ENCODE results near the gene PAQR8.
"Not testable (repeated sequence)": the region's sequence is repeated elsewhere in the genome, so short reads cannot be mapped to it uniquely, and the experiment has no call there.

PAQR8 gene

DNA sequence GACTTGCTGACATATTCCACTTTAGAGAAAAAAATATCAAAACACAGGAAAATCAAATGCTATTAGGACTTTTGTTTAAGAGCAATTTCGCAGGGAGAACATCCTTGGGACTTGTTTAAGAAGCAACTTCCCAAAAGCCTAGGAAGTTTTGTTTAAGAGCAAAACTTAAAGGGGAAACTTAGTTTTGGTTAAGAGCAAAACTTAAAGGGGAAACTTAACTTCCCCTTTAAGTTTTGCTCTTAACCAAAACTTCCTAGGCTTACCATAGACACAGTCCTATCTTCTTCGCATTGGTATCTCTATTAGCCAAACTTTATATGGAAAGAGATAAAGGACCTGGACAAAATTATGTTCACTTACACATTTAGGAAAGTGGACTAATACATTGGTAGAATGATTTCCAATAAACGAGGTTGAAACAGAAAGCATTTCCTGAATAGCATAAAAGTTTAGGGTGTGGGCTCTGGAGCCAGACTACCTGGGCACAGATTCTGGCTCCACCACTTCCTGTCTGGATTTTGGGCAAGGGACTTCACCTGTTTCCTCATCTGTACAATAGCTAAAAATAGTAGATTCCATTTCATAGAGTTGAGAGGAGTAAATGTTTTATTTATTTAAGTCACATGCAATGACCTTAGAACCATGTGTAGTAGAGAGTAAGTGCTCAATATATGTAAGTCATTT is 15.7 kb downstream of the PAQR8 start:
- DNase-seq, result no peak

DNA sequence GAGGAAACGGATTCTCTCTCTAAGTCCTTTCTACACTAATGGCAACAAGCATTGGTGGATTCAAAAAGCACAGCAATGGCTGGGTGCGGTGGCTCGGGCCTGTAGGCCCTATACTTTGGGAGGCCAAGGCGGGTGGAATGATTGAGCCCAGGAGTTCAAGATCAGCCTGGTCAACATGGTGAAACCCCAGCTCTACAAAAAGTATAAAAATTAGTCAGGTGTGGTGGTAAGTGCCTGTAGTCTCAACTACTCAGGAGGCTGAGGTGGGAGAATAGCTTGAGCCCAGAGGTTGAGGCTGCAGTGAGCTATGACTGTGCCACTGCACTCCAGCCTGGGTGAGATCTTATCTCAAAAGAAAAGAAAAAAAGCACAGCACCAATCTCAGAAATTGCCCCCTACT is 19.3 kb downstream of the PAQR8 start:
- DNase-seq, result no peak

DNA sequence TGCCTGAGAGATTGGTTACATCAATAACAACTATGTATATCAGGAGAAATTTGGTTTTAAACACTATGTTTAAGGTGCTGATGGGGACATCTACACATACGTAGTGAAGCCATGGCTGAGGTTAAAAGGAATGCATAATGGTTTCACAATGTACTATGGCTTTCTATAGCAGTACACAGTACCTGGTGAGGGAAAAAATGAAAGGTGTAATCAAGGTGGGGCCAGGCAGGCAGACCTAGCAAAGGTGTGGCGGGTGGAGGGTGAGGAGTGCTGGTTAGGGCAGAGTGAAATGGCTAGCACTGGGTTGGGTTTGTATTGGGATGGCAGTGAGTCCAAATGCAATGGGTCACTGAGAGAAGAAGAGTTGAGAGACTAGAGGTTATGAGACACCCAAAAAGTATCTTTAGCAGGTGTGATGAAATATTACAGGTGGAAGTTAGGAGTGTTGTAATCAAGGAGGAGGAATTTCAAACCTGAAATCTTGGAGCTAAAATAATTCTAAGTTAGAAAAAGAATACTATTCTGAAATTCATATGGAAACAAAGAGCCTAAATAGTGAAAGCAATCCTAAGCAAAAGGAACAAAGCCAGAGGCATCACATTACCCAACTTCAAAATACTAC is 22.3 kb downstream of the PAQR8 start:
- no peak for DNase-seq

DNA sequence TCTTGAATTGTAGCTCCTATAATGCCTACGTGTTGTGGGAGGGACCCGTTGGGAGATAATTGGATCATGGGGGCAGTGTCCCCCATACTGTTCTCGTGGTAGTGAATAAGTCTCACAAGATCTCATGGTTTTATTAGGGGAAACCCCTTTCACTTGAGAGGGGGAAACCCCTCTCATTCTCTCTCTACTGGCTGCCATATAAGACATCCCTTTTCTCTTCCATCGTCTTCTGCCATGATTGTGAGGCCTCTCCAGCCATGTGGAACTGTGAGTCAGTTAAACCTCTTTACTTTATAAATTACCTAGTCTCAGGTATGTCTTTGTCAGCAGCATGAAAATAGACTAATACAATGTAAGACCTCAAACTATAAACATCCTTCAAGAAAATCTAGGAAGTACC is 23.1 kb downstream of the PAQR8 start:
- no peak for DNase-seq

DNA sequence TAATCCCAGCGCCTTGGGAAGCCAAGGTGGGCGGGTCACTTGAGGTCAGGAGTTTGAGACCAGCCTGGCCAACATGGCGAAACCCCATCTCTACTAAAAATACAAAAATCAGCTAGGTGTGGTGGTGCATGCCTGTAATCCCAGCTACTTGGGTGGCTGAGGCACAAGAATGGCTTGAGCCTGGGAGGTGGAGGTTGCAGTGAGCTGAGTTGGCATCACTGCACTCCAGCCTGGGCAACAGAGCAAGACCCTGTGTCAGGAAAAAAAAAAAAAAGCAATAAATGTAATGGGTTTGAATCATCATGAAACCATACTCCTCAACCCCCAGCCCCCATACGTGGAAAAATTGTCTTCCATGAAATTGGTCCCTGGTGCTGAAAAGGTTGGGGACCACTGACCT is 26.2 kb downstream of the PAQR8 start:
- not testable (repeated sequence) for DNase-seq

DNA sequence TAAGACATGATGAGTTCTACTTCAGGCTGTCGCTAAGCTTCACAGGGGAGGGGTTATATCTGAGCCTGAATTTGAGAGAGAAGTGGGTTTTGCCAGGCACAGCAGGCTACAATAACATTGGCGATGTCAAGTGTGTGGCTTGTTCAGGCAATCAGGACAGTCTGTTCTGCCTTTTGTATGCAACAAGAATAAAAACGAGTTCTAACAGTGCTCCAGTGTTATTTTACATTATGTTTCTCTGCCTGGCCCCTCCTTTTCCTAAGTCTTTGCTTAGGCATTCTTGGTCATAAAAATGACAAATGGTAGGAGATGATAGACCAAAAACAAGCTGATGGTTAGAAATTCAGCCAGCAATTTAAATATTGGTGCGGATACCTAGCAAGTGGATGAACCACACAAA is 26.8 kb downstream of the PAQR8 start:
- no peak for DNase-seq

DNA sequence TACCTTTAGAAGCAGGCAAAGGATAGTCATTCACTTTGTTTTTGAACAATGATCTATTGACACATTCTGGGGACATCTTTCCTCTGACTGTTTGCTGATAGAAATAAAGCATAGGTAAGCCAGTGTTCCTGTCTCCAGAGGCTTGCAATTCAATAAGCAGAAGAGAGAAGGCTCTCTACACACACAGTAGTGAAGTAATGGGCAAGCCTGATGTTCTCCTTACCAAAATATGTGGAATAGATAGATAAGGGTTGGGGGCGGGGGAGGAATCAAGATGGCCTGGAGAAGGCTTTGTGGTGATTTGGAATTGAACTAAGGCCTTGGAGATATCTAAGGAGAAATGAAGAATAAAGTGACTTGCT is 27.3 kb downstream of the PAQR8 start:
- DNase-seq, result no peak

DNA sequence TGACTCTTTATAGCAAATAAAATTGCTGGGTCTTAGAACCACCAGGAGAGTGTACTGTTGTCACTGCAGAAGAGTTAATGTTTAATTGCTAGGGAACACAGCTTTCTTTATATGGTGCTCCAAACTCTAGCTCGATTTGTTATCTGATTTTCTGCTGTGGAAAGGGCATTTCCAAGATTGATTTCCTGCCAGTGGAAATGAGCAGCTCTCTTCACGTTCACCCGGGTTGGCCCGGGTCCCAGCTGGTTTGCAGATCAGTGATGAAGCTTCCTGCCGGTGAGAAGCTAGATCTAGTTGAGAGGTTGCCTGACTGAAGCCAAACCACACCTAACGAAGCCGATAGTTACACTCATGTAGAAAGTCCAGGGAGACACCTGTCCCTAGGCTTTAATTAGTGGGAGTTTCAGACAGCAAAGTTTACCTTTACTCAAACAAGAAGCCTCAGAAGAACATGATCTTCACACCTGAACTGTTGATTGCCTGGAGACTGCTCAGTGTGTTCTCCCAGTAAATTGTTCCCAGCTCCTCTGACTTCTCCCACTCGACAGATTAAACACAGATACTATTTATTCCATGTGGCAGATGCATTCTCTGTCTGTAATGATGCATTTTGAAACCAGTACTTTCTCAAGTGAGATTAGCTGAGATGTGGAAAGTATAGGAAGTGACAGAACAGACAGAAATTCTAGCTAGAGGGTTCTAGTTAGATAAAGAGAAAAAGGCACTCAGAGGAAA is 27.8 kb downstream of the PAQR8 start:
- no peak for DNase-seq

DNA sequence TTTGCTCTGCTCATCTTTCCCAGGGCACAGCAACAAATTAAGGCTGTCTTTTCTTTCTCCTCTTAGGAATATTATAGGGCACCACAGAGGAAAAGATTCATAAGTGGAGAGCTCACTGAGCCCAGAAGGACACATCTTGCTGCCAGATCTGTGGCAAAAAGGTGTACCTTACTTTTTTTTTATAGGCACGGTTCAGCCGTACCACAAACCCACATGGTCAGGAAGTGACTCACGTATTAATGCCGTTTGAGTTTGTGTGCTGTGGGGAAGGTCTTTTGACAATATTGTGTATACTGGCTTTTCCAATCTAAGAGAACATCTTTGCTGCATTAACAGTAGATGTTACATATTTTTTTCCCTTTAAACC is 28.4 kb downstream of the PAQR8 start:
- DNase-seq, result no peak

DNA sequence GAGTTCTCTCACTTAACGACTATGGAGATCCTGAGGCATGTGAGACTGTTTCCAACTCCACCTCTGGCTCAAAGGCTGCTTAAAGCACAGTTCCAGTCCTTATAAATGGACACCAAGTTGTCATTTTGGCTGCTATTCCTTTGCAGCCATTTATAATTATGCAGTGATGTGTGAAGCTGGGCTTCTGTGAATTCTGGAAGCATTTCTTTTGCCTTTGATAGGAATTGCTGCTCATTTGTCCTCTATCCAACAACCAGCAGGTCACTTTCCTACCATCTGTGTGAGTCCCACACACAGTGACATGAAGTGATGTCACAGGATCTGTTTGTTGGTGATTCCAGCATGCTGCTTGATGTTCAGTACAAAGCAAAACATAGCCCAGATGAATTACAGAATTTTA is 29.6 kb downstream of the PAQR8 start:
- DNase-seq, result no peak

DNA sequence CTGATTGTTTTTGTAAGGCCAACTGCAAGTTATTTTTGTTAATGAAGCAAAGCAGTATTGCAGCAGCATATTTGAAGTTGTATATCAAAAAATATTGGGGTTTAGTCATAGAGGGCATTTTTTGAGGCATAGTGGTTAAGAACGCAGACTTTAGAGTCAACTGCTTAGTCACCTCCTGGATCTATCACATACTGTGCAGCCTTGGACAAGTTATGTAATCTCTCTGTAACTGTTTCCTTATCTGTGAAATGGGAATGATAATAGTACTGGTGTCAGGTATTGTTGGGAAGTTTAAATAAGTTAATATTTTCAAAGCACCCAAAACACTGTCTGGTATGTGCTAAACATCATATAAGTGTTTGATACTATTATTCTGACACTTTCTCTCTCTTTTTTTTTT is 31.0 kb downstream of the PAQR8 start:
- DNase-seq, result no peak

DNA sequence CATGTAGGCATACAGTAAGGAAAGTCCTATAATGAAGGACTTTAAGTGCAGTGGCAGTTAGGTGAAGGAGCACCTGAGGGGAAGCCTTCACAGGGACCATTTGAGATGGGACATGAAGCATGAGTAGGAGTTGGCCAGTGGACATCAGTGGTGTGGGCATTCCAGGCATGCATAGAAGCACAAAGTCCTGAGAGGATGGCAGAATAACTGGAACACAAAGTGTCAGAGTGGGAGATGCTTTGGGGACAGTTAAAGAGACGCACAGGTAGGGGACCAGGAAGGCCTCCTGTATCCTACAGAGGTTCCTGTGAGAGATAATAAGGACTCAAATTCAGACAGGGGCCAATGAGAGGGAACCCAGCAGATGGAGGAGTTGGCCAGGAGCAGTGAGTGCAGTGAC is 31.8 kb downstream of the PAQR8 start:
- DNase-seq, result no peak

DNA sequence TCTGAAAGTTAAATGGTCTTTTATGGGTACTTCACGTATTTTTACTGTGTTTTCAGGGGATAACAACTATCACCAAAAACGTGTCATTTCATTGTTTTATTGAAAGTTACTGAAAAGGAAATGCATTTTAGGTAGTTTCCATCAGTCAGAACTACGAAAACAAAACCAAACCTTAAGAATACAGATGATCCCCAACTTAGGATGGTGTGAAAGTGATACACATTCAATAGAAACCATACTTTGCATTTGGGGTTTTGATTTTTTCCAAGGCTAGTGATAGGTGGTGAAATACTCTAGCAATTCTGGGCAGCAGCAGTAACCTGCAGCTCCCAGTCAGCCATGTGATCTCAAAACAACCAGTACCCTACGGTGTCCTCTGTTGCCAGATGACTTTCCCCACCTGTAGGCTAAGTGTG is 32.3 kb downstream of the PAQR8 start:
- DNase-seq, result no peak

DNA sequence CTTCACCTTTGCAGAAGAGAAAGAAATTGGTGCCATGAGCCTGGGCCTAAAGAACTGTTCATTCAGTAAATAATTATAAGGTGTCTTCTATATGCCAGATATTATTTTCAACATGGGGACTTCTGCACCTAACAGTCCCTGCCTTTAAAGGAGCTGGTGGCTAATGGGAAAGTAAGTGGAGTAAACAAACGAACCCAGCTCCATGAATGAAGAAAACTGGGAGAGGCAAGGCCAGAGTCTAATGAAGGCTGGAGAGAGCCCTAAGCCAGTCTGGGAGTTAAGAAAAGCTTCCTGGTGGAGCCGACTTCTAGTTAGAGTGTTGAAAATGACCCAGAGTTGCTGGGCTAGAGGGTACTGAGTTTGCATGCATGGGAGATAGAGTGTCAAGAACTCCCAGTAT is 34.0 kb downstream of the PAQR8 start:
- DNase-seq, result no peak

DNA sequence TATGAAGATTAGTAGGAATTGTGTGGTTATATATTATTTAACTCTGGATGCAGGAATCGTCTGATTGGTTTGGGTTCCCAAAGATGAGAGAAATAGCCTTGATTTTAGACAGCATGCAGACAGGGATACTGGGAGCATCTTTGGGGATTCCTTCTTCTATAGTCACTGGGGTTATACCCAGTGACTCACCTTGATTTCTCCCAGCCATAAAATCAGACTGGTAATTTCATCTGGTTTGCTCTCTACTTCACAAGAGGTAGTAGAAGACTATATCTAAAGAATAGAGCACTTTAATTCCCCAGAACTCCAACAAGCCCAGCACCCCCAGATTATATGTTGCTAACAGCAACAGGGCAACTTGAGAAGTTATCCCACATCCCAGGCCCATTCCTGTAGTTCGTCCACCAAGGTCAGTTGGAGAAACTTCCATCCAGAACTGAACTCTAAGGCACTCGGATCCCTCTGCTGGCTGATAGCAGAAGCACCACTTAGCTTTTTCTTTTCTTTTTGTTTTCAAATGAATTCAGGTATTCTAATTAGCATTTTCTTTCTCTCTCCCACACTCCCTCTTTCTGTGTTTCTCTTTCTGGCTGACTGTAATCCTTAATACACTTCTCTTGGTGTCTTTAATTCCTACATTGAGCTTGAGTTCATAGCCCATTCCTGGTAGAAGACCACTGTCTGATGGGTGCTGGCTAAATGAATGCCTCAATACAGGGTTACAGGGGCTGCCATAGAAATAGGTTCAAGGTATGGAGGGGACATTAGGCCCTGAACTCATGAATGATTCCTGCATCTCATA is 37.8 kb downstream of the PAQR8 start:
- DNase-seq, result no peak

DNA sequence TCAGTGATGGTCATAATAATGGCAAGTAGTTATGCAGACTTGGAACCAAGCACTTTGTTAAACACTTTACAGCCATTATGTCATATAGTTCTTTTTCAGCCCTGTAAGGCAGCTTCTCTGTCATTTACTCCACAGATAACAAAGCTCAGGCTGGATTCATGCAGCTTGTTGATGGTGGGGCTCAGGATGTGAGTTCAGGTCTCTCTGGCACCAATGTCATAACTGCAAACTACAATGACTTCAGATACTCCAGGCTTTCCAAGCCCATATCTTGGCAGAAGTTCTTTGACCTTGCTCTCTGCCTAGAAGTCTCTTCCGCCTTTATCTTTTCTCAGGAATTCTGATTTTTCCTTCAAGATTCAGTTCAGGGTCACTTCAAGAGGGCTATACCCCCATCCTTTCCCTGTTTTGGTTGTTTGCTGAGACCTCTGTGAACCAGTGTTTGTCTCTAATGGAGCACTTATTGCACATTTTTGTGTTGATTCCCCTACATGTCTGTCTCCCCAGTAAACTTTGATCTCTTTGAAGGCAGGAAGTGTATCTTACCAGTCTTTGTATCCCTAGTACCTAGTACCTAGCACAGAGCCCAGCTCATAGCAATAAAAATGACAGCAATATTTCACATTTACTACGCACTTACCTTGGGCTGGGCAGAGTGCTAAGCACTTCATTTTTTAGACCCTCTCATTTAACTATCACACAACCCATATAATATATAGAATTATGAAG is 38.5 kb downstream of the PAQR8 start:
- no peak for DNase-seq

DNA sequence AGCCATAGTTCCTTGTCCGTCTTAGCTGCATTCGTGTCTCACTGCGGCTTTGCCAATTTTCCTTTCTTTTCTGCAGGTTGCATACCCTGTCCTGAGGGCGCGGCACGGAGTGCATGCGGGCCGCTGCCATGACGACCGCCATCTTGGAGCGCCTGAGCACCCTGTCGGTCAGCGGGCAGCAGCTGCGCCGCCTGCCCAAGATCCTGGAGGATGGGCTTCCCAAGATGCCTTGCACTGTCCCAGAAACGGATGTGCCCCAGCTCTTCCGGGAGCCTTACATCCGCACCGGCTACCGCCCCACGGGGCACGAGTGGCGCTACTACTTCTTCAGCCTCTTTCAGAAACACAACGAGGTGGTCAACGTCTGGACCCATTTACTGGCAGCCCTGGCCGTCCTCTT is 41.1 kb downstream of the PAQR8 start:
- no peak for DNase-seq

DNA sequence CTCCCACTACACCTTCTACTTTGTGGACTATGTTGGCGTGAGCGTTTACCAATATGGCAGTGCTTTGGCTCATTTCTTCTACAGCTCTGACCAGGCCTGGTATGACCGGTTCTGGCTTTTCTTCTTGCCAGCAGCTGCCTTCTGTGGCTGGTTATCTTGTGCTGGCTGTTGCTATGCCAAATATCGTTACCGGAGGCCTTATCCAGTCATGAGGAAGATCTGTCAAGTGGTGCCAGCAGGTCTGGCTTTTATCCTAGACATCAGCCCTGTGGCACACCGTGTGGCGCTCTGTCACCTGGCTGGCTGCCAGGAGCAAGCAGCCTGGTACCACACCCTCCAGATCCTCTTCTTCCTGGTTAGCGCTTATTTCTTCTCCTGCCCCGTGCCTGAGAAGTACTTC is 41.7 kb downstream of the PAQR8 start:
- no peak for DNase-seq

DNA sequence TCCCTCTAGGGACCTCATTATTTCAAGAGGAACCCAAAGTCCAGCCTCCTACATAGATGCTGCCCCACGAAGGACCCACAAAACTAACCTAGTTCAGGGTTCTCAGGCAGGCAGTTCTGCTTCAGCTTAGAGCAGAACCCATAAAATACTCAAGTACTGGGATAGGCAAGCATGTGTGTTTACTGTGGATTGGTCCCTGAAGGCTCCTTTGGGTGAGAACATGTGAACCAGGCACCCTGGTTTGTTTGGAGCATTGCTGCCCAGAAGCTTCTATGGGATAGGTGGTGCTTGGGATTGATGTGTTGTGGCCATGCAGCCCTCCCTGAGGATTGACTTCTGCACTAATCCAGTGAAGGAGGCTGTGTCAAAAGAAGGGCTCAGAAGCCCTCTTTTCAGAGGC is 43.3 kb downstream of the PAQR8 start:
- DNase-seq, result no peak

DNA sequence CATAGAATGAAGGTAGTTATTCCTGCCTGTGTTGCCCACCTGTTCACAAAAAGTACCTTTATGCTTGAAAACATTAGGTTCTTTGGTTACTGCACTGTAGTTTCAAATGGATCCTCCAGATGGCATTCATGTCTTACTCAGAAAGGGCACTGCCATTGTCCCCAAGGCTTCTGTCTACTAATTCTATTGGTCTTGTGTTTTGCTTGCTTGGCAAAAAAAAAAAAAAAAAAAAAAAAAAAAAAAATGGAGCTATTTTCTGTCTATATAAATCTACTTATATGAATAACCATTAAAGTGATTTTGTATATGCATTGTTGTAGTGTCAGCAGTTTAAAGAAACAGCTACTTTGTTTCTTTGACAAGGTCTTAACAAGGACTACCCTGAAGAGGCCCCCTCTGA is 45.5 kb downstream of the PAQR8 start:
- DNase-seq, result no peak

DNA sequence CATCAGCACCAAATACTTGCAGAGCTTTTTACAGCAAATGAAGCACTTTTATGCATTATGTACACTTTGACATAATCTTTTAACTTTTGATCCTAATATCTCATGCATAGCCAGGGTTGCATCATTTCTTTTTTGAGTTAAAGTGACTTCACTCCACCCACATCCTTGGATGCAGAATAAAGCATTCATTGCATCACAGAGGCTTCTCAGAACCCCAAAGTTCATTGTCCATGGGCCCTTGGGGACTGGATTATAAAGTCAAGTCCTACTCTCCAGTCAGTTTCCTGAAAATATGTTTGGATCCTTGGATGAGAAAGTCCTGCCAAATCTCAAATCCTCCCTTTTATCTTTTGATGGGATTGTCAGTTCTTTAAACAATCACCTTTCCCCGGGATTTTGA is 47.5 kb downstream of the PAQR8 start:
- DNase-seq, result no peak

DNA sequence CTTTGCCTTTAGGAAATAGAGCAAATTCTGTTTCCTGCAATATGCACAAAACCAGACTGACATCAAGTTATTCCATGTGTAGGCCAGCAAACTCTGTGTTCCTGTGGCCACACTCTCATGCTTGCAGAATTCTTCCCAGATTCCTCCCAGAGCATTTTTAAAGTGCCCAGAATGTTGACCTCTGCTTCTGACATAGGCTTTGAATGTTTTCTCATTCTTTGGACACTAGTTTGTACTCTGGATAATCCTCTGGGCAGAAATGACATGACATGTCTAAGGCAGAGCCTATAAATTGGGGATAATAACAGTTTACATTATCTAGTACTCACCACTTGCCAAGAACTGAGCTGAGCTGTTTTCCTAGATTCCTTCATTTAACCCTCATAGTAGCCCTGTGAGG is 49.0 kb downstream of the PAQR8 start:
- no peak for DNase-seq

DNA sequence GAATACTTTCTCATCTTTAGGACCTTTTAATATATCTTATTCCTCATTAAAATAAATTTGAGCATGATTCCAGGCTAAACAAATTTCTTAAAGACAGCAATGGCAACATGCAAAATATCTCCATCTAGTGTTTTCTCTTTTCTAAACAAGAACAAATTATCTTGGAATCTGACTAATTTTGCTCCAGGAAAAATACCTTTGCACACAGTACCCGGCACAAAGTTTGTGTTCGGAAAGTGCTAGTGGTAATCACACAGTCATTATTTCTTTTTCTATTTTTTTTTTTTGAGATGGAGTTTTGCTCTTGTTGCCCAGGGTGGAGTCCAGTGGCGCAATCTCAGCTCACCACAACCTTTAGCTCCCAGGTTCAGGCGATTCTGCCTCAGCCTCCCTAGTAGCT is 50.0 kb downstream of the PAQR8 start:
- no peak for DNase-seq

Measured in right forelimb (tissue), 1 donor.